HG02852 (cell line): ENCODE data around the gene SHMT1.
"Not testable (repeated sequence)": the region's sequence is repeated elsewhere in the genome, so short reads cannot be mapped to it uniquely, and the experiment has no call there.

Source experiments
- ATAC-seq: cut with Tn5 transposase; IDR thresholded peaks from one replicate; pipeline ENCODE4 v1.9.1; 2021; ENCODE audit warnings: mild to moderate bottlenecking, moderate library complexity; ENCODE audit not compliant: unreplicated experiment

The SHMT1 gene

DNA sequence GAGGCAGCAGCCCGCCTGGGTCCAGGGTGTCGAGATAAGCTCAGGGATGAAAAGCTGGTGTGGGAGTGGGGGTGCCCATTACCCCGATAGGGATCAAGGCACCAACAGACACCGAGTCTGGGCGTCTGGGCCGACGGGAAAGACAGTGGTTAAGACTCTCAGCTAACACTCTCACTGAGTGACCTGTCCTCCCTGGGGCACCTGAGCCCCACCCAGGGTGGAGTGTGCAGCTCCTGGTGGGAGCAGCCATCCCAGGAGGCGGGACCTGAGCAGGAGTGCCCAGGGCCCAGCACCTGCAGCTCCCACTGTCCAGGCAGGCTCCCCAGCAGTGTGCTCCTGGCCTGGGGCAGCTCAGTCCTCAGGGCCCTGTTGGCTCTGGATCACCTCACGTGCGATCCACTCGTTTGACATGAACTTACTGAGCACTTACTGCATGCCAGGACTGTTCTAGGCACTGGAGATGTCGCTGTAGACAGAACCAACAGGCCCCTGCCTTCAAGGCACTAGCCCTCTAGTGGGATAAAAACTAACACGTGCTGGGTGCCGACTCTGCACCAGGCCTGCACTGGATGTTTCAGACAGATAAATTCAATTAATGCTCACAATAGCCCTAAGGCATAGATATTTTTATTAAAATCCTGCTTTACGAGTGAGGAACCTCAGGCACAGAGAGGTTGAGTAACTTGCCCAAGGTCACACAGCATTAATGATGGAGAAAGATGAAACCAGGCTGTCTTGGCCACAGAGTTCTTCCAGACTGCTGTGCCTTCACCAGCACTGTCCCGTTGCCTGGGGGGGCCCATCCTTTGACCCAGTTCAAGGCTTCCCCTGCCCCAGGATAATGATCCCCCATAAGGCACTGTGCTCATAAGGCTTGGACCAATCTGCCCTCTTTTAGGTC, 16.1 kb upstream of the SHMT1 start:
- no peak for ATAC-seq

DNA sequence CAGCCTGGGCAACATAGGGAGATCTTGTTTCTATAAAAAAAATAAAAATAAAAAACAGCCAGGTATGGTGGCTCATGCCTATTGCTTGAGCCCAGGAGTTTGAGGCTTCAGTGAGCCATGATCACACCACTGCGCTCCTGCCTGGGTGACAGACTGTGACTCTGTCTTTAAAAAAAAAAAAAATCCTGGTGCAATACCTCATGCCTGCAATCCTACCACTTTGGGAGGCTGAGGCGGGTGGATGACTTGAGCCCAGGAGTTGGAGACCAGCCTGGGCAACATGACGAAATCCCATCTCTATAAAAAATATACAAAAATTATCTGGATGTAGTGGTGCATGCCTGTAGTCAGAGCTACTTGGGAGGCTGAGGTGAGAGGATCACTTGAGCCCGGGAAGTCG, 15.3 kb upstream of the SHMT1 start:
- ATAC-seq = not testable (repeated sequence)

DNA sequence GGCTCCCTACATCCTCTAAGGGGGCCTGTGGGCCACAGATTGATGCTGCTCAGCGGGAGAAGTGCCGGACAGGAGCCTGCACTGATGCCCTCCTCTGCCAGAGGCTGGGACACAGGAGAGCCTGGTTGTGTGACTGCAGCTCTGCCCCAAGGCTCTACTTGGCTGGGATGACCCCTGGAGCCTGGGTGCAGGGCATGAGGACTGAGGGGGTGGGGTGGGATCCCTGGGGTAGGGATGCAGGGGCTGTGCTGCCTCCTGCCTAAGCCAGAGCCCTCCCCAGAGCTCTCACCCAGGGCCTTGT, 14.8 kb upstream of the SHMT1 start:
- no peak for ATAC-seq

DNA sequence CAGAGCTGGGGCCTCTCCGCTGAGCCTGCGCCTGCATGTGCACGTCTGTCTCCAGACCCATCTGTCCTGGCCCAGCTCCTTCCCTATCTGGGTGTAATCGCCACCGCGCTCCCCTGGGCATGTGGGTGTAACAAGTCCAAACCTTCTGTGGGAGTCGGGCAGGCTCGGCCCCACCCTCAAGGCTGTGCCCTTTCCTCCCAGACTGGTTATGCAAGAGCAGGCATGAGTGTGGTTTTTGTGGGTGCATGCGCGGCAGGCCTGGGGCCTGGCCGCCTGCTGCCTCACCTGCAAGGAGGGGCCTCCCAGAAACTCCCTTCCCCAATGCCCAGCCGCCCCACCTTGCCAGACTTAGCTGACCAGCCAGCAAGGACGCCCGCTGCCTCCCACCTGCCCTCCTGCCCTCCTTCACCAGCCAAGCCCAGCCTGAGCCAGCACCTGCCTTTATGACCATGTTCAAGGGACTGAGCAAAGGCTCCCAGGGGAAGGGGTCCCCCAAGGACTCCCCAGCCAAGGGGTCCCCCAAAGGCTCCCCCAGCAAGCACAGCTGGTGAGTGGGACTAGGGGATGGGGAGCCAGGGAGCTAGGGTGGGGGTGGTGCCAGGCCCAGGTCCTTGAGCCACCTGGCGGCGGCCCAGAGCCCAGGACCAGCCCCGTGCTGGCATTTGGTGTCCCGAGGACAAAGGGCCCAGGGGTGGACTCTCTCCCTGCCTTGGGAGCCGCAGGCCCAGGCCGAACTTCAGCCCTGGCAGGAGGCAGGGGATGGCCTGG, 14.3 kb upstream of the SHMT1 start, which contains the start of gene EVPLL:
Gene EVPLL (plus strand): TSS at position 342 of the 768 bp plus-strand sequence. CDS start 3,160 bp downstream, outside the sequence.
- no peak for ATAC-seq

DNA sequence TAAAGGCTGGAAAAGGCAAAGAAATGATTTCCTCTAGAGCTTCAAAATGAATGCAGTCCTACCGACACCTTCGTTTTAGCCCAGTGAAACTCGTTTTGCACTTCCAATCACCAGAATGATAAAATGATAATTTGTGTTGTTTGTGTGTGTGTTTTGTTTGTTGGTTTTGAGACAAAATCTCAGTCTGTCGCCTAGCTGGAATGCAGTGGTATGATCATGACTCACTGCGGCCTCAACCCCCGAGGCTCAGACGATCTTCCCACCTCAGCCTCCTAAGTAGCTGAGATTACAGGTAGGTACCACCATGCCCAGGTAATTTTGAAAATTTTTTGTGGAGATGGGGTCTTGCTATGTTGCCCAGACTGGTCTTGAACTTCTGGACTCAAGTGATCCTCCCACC, 10.9 kb upstream of the SHMT1 start:
- no peak for ATAC-seq

DNA sequence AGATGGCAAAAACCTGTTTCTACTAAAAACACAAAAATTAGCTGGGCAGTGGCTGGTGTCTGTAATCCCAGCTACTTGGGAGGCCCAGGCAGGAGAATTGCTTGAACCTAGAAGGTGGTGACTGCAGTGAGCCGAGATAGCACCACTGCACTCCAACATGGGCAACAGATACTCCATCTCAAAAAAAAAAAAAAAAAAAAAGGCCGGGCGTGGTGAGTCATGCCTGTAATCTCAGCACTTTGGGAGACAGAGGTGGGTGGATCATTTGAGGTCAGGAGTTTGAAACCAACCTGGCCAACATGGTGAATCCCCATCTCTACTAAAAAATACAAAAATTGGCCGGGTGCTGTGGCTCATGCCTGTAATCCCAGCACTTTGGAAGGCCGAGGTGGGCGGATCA, 9.8 kb upstream of the SHMT1 start:
- ATAC-seq = not testable (repeated sequence)

DNA sequence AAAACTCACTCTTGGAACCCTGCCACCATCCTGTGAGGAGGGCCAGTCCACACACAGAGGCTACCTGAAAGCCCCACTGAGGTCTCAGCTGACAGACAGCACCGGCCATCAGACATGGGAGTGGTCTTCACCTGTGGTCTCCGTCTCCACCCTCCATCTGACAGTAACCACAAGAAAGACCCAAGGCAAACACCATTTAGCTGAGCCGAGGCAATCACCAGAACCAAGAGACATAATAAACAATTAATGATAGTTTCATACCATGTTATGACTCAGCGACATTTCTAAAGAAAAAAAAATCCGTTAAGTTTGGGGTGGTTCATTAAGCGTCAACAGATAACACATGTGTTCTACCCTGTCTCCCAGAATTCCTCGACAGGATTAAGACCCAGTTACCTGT, 8.1 kb upstream of the SHMT1 start:
- no peak for ATAC-seq

DNA sequence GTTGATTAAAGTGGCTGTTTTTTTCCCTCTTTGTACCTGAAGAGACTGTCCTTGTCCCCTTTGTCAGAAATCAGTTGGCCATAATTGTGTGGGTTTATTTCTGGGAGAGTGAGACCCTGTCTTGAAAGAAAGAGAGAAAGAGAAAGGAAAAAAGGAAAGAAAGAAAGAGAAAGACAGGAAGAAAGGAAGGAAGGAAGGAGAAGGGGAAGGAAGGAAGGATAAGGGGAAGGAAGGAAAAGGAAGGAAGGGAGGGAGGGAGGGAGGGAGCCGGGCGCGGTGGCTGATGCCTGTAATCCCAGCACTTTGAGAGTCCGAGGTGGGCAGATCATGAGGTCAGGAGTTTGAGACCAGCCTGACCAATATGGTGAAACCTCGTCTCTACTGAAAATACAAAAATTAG, 7.4 kb upstream of the SHMT1 start:
- ATAC-seq = no peak

DNA sequence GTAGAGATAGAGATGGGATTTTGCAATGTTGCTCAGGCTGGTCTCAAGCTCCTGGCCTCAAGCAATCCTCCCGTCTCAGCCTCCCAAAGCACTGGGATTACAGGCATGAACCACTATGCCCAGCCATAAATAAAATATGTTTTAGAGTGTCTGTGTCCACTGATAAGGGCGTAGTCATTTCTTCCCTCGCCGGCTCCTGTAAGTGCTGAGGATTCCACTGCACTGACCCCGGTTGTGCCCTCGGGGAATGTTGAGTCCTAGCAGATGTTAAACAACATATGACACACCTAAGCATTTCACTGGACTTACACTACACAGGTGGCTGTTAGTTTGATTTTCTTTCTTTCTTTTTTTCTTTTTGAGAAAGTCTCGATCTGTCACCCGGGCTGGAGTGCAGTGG, 5.6 kb upstream of the SHMT1 start:
- ATAC-seq = no peak

DNA sequence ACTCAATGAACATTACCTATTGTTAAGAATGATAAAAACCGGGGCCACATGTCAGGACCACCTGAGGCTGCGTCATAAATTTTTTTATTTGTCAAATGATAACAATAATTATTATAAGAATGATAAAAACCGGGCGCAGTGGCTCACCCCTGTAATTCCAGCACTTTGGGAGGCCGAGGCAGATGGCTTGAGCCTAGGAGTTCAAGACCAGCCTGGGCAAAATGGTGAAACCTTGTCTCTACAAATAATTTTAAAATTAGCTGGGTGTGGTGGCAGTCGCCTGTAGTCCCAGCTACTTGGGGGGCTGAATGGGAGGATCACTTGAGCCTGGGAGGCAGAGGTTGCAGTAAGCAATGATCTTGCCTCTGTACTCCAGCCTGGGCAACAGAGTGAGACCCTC, 816 bp upstream of the SHMT1 start:
- ATAC-seq = no peak

DNA sequence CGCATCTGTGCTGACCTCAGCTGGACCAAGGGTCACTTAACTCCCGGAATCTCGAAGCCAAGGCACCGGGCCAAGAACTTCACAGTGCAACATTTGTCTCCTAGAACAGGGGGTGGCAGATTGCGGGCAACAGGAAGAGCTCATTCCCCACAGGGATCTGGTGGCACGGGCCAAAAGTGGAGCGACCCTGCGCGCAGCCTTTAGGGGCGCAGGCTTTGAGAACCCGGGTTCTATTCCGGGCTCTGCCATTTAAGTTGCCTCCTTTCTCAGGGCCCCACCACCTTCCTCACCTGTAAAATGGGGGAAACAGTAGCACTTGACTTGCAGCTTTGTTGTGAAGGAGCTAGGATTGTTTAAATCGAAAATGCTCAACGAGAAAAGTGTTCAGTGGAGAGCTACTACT, 651 bp downstream of the SHMT1 start:
- no peak for ATAC-seq

DNA sequence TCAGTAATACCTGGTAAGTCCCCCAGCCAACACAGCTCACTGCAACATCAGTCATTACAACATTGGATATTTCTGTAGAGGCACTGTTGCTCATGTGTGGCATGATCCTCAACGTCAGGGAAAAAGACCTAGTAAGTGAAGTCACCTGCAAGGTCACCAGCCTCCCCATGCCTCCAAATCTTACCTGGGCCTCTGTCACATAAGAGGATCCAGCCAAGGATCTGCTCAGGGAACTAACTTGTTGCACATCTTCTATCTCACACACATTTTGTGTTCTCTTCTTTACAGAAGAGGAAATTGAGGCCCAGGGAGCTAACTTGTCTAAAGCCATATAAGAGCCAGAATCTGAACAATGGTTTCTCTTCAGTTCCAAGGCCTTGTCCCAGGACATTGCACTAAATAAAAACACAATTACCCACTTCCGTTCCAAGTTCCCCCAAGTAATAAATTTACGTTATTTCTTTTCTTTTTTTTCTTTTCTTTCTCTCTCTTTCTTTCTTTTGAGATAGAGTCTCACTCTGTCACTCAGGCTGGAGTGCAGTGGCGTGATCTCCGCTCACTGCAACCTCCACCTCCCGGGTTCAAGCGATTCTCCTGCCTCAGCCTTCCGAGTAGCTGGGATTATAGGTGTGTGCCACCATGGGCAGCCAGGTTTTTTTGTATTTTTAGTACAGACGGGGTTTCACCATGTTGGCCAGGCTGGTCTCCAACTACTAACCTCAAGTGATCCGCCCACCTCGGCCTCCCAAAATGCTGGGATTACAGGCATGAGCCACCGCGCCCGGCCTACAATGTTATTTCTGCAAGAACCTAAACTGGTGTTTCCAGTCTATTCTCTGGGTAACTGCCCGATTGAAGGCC, 1.3 kb downstream of the SHMT1 start:
- ATAC-seq = no peak

DNA sequence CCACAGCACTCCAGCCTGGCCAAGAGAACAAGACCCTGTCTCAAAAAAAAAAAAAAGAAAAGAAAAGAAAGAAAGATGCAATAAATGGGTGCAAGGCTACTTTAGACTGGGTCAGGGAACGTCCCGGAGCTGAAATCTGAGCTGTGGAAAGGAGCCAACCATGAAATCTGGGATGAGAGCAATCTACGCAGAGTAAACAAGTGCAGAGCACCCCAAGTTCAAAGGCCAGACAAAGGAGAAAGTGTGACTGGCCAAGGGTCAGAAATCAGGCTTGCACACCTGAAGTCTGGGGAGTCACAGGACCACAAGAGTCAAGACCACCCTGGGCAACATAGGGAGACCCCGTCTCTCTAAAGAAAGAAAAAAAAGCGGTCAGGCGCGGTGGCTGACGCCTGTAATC, 2.8 kb downstream of the SHMT1 start:
- no peak for ATAC-seq

DNA sequence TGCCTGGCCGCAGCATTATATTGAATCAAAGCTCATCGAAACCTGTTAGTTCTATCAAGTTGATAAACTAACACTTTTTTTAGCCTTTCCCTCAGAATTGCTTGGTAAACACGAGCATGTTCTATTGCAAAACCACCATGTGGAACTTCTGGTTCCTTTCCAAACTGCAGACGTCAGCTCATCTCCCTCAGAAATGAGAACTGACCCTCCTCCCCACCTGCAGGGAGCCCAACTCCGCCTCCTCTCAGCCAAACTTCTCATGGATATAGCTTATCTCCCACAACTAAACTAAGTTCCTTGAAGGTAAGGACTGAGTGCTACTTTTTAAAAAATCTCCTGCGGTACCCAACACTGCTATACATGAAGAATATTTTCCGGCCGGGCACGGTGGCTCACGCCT, 6.7 kb downstream of the SHMT1 start:
- ATAC-seq = no peak

DNA sequence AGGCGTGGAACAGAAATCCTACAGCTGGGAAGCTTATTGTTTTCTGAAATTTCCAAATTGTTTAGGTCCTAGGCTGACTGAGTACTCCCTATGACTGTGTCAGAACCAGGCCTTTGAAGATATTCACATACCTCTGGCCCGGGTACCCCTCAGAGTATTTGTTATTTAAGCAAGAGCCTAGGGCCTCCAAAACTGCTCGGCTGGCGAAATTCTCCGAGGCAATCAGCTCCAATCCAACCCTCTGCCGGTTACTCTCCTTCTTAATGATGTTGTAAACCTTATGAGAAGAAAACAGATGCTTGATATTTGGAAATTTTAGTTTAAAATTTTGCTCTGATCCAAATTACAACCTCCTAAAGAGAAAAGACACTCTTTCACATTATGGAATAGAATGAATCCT, 9.8 kb downstream of the SHMT1 start:
- no peak for ATAC-seq

DNA sequence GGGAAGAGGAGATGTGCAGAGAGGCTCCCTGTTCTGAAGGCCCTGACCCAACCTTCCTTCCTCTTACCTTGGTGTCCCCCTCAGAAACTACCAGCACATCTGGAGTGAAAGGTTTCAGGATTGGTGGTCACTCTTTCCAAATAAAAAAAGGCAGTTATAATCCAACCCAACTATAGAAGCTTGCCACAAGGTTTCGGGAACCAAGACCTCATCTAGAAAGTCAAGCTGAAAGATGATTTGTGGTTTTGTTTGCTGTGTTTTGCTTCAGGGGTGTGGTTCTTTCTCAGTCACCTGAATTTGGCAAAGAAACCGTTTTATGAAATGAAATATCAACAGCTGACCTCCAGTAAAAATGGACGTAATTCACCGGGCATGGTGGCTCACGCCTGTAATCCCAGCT, 19.3 kb downstream of the SHMT1 start:
- no peak for ATAC-seq

DNA sequence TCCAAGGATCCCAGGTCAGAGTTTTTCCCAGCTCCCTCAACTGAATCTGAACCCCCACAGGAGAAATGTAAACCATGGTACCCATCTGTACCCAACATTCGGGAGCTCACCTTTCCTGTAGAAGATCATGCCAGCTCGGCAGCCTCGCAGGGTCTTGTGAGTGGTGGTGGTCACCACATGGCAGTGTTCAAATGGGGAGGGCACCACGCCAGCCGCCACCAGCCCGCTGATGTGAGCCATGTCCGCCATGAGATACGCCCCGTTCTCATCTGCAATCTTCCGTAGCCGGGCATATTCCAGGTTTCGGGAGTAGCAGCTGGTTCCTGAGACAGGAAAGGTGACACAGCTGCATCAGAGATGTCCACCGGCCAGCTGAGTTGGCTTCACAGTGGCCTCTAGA, 23.4 kb downstream of the SHMT1 start:
- no peak for ATAC-seq

DNA sequence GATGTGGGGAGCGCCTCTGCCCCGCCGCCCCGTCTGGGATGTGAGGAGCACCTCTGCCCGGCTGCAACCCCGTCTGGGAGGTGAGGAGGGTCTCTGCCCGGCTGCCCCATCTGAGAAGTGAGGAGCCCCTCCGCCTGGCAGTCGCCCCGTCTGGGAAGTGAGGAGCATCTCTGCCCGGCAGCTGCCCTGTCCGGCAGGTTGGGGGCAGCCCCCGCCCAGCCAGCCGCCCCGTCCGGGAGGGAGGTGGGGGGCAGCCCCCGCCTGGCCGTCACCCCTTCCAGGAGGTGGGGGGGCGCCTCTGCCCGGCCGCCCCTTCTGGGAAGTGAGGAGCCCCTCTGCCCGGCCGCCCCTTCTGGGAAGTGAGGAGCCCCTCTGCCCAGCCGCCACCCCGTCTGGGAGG, 25.2 kb downstream of the SHMT1 start:
- not testable (repeated sequence) for ATAC-seq

DNA sequence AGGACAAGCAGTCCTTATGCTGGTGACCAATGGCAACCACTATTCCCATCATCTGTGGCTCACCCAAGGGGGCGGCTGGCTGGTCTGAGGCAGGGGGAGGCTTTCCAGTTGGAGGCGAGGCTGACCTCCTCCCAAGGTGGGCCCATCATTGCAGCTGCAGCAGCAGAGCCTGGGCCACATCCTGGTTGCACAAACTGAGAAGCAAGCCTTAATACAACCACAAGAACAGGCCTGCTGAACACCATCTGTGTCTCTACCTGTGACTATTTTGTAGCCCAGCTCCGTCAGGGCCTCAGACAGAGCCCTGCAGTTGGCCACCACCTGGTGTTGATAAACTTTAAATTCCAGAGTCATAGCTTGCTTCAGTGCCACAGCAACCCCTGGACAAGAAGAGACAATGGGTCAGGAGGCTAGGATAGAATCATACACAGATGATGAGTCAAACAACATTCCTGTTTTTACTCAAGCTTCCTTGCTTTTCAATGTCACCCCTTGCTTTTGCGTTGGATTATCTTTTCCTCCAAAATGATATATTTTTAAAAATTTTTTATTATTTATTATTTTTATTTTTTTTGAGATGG, 30.4 kb downstream of the SHMT1 start:
- ATAC-seq = no peak

DNA sequence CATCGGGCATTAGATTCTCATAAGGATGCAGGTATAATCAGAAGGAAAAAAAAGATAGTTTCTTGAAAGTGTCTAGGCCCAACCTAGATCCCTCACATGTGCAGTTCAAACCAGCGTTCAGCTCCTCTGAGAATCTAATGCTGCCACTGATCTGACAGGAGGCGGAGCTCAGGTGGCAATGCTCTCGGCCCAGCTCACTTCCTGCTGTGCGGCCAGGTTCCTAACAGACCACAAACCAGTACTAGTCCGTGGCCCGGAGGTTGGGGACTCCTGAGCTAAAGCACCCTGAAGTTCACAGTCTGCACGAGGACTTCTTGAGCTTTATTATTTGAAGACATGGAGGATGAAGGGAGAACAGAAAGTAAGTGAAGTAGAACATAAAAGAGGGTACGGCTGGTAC, 31.5 kb downstream of the SHMT1 start:
- no peak for ATAC-seq

DNA sequence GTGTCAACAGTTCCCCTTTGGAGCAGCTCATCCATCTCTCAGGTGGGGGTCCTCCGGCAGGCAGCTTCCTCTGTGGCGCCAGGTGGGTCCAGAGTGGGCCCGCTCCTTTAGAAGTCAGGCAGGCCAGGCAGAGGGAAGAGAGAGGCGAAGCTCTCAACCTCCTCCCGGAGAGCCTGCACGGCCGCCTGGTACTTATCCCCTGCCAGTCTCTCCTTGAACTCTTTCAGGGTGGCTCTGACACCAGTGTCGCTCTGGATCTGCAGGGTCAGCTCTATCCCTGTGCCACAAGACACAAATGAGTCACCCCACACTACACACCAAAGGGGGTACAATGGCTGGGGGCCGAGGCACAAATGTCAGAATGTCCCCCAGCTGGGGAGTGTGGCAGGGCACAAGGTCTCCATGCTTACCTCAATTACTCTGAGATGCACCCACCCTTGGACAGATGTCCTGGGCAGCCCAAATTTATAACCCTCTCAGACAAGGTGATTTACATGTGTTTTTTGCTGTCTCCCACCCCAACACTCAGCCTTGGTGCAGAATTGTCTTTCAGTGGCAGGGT, 34.6 kb downstream of the SHMT1 start:
- no peak for ATAC-seq
